HG03575 (cell line): Measurements from ENCODE around the gene NLGN1.
"Not testable (repeated sequence)": the region's sequence is repeated elsewhere in the genome, so short reads cannot be mapped to it uniquely, and the experiment has no call there.

Experiments used
- ATAC-seq: cut with Tn5 transposase; IDR thresholded peaks from one replicate; pipeline ENCODE4 v1.9.1; 2021; ENCODE audit not compliant: unreplicated experiment, insufficient number of reproducible peaks, low FRiP score; ENCODE audit errors: extremely low read depth

The NLGN1 gene

GRCh38 chr3:173545590-173545989 lies 148.0 kb downstream of the NLGN1 start:
- not testable (repeated sequence) for ATAC-seq

DNA sequence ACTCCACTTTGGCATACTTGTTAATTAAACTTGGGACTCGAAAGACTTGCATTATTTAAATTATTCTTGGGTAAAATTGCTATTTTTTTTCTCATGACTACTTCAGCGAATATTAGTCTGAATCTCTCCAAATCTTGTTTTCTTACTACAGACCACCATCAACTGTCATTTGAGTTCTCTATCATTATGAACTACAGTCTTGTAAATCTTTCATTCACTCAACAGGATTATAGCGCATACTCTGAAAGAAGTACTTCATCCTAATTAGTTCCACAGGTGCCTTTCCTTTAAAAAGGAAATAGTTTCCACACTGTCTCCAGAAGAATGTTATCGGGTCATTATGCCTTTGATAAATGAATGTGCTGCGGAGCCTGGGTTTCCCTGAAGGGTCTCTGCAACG lies 149.5 kb downstream of the NLGN1 start:
- no peak for ATAC-seq

- ATAC-seq = no peak
These were observed 150.7 kb downstream of the NLGN1 start for GRCh38 chr3:173548261-173548660.

DNA sequence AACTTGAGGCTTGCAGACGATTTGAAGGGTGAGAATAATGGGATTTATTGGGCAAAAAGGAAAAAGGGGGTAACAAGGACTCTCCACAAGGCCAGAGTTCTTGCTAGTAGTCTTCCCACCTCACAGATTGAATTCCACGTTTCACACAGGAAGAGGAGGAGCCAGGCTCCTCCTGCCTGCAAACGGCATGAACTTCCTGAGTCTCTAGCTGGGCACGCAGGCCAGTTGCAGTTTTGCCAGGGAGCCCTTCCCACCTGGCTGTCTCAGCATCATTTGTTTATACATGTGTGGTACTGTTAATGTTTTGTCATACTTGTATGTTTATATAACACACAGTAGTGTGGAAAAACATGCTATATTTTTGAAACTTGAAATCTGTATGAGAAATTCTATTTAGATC lies 155.0 kb downstream of the NLGN1 start:
- ATAC-seq = no peak

GRCh38 chr3:173553635-173554280 lies 156.2 kb downstream of the NLGN1 start:
- no peak for ATAC-seq

DNA sequence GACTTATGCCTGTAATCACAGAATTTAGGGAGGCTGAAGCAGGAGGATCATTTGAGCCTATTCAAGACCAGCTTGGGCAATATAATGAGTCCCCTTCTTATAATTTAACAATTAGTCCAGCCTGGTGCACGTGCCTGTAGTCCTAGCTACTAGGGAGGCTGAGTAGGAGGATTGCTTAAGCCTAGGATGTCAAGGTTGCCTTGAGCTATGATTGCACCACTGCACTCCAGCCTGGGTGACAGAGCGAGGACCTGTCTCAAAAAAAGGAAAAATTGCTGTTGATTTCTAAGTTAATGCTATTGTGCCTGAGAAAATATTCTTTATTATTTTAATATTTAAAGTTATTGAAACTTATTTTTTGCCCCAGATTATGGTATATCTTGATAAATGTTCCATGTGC lies 159.0 kb downstream of the NLGN1 start:
- ATAC-seq = no peak

DNA sequence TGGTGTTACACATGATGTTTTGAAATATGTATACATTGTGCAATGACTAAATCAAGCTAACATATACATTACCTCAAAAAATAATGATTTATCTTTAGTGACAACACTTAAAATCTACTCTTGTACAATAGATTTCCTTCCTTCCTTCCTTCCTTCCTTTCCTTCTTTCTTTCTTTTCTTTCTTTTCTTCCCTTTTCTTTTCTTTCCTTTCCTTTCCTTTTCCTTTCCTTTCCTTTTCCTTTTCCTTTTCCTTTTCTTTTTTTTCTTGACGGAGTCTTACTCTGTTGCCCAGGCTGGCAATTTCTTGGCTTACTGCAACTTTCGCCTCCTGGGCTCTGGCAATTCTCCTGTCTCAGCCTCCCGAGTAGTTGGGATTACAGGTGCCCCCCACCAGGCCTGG lies 170.5 kb downstream of the NLGN1 start:
- no peak for ATAC-seq

- no peak for ATAC-seq
These were observed 171.1 kb downstream of the NLGN1 start for GRCh38 chr3:173568623-173569022.

- ATAC-seq = no peak
These were observed 186.0 kb downstream of the NLGN1 start for GRCh38 chr3:173583496-173583895.

DNA sequence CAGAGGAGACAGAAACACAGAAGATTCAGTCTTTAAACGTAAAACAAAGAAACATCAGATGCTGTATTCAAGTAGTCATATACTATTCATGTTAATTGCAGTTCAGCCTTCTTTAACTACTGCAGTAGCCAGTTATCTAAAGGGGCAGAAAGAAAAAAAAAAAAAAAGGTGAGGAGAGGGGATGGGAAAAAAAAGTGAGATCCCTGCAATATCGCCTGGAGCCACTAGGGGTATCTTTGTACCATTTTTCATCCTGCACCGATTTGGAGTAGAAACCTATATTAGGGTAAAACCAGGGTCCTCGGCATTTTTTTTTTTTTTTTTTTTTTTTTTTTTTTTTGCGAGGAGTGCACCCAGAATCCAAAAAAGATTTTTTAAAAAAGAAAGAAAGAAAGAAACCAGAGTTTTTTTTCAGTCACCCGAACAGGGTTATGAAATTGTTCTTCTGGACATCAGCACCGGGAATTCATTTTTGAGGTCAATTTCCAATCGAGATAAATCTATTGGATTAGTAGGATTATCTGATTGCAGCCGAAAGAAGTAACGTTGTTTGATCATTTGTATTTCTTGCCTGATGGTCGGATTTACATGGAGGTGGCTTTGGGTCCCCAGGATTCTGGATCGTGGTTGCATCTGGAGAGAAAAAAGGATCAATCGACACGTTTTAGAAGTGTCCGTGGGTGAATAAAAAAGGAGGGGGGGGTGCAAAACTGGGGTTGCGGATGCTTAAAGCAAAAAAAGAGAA lies 186.7 kb downstream of the NLGN1 start:
- no peak for ATAC-seq

DNA sequence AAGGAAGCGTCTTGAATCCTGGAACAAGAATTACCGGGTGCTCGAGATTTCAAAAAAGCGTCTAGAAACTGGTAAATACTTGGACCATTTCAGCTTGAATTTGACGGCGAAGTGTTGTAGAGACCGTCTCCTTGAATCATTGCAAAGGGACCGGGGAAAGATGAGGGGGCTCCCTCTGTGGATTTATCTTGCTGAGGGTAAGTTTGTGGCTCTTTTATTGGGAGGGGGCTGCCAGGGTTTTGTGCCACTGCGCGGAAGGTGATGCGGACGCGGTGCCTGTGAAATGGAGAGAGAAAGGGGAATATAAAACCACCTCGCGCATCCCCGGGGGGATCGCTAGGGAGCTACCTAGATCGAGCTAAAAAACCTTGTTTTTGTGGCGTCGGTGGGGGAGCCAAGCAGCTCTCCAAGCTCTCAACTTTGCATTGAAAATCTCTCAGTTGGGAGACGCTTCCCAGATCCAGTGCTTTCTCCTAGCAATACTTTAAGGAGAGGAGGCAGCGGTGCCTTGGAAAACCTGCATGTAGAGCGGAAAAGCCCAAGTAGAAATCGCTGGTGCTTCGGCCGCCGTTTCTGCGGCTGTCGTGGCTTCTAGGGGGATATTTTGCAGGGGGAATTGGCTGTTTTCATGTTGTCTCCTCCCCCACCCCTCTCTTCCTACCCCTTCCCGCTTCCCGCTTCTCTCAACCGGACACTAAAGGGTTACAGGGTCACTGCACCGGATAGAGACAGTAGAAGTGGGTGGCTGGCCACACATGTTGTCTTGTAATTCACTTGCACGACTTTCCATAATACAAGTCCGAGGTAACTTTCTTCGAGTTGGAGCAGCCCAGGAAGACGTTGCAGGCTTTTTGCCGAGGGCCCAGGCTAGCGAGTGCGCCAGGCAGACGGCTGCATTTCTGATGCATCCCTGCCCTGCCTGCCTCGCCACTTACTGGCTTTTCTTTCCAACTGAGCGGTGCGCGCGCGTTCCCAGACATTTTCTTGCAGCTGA lies 187.6 kb downstream of the NLGN1 start:
- ATAC-seq = no peak

DNA sequence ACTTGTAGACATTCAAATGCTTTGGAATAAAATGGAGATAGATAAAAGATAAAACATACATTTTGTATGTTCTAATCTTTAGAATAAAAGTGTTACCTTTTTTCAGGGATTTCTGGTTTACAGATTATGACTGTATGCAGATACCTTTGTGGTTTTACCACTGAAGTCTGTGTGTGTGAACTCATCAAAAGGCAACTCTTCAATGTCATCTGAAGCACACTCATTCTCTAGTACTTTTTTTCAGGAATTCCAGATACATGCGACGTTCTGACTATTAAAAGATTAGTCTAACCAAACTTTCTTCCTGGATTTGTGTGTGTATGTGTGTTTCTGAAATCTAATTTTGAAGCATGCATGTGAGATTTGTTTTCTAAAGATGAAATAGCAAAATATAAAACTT lies 188.6 kb downstream of the NLGN1 start:
- no peak for ATAC-seq

DNA sequence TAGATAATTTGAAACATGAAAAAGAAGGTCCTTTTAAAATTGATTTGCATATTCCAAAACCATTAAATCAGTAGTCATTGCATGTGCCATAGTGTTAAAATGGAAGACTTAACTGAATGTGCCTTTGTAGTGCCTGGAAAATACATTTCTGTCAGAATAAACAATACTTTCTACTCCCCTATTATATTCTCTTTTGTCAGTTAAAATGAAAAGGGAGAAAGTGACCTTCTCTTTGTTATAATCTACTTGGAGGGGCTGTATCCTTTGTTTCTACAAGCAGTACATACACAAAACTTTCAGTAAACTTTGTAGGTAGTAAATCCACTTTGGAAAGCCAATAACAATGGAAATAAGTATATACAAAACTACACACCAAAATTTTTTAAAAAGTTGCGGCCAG lies 189.5 kb downstream of the NLGN1 start:
- ATAC-seq = no peak

DNA sequence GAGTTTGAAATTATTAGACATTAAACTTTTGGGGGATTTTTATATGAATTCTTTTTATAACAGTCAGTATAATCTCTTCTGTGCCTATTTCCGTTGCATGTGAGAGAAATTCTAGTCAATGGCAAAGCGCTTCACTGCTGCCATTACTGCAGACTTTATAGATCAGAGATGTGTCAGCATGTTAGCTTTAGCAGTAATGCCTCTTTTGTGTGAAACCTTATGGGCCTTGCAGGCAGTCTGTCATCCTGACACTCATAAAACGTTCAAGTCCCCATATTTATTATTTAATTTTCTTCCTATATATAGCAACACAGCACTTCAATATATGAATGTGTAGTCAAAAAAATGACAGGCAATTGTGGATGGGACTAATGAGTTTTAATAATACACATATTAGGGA lies 191.0 kb downstream of the NLGN1 start:
- no peak for ATAC-seq

- ATAC-seq = no peak
These were observed 191.6 kb downstream of the NLGN1 start for GRCh38 chr3:173589116-173589515.

DNA sequence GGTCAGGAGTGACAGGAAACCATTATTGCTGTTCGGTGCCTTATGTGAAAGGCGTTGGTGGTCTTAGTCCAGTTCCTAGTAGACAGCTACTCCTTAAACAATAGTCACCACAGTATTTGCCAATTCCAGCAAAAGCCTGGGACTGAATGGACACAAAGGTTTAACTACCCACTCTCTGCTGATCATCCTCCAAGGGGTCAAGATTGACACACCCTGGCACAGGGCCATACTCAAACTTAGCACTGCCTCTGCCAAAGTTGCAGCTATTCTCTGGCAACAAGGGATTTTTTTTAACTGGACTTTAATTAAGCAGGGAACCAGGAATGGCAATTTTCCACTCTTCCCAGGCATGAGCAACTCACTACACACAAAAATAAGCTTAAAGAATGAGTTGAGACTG lies 193.9 kb downstream of the NLGN1 start:
- no peak for ATAC-seq

DNA sequence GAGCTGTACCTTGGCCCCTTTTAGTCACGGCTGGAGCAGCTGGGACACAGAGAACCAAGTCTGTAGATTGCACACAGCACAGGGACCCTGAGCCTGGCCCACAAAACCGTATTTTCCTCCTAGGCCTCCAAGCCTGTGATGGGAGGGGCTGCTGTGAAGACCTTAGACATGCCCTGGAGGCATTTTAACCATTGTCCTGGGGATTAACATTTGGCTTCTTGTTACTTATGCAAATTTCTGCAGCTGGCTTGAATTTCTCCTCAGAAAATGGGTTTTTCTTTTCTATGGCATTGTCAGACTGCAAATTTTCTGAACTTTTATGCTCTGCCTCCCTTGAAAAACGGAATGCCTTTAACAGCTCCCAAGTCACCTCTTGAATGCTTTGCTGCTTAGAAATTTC lies 197.3 kb downstream of the NLGN1 start:
- not testable (repeated sequence) for ATAC-seq

- ATAC-seq = no peak
These were observed 202.1 kb downstream of the NLGN1 start for GRCh38 chr3:173599673-173600072.

DNA sequence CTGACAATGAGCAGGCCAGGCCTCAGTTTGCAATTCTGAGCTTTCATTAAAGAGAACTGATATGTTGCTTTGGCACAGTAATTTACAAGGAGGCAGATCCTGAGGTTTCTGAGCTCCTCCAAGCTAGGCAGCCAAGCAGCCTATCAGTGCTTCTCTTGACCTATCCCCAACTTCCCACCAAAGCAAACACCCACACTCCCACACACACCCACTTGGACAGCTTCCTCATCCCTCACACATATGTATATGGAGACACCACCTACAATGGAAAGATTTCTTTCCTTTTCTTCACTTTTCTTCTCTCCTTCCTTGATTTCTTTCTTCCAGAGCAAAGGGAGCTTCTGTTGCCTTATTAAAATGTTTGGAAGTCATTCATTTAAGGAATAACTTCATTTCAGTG lies 217.0 kb downstream of the NLGN1 start:
- ATAC-seq = no peak

DNA sequence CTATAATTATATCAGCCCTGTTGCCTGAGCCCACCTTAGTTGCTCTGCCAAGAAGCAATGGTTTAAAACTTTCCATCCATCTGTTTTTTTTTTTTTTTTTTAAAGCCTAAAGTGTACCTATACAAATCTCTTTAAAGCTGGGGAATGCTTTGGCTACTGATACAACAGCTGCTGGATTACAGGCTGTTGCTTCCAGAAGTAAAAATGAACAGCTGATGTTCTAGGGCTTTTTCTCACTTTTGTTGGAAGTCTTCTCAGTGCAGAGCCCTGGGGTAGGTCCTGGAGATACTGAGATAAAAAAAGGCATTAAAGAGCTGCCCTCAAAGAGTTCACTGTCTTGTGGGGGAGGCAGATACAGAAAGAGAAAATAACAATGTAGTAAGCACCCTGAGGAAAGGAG lies 218.1 kb downstream of the NLGN1 start:
- ATAC-seq = no peak
